Keratinocyte (primary cell): ENCODE data around the gene SLC30A1. TPM values are rescaled to one million over a fixed set of nuclear protein-coding genes. Genes with fewer than 3 reads are reported as not detected.
"Not testable (repeated sequence)": the region's sequence is repeated elsewhere in the genome, so short reads cannot be mapped to it uniquely, and the experiment has no call there.

Experiments
- DNase-seq: peaks from one replicate; pipeline ENCODE4 v3.0.0-alpha.2; 2011; ENCODE audit warnings: low read depth, missing footprints, low spot score
- FAIRE-seq: peaks from 2 replicates; lab custom pipeline; 2011; peaks lifted over from hg19 to GRCh38; lab: Jason Lieb, UNC
- H2AFZ ChIP-seq: 2 replicates; pipeline ENCODE4 v1.6.0; 2012; ENCODE audit warnings: low read length, control low read depth, inconsistent platforms; ENCODE audit not compliant: control insufficient read depth
- H3K27ac ChIP-seq: 2 replicates; pipeline ENCODE4 v1.5.1; 2011; ENCODE audit warnings: low read length; ENCODE audit not compliant: control insufficient read depth, insufficient read depth
- H3K27me3 ChIP-seq: 3 replicates; pipeline ENCODE4 v1.6.0; 2011; ENCODE audit warnings: low read length; ENCODE audit not compliant: control insufficient read depth, insufficient read depth; ENCODE audit errors: extremely low read depth
- H3K36me3 ChIP-seq, 2 experiments: 2 replicates in 1 of 2; 3 replicates in 1 of 2; pipeline ENCODE4 v1.5.1; 2011; ENCODE audit warnings: low read length in 2 of 2, mild to moderate bottlenecking in 1 of 2; ENCODE audit not compliant: control insufficient read depth in 2 of 2, insufficient read depth in 2 of 2; ENCODE audit errors: extremely low read depth in 1 of 2
- H3K4me1 ChIP-seq: 3 replicates; pipeline ENCODE4 v1.5.1; 2011; ENCODE audit warnings: low read length; ENCODE audit not compliant: control insufficient read depth, insufficient read depth; ENCODE audit errors: extremely low read depth
- H3K4me2 ChIP-seq: 3 replicates; pipeline ENCODE4 v1.6.0; 2011; ENCODE audit warnings: low read depth, low read length; ENCODE audit not compliant: control insufficient read depth, insufficient read depth; ENCODE audit errors: extremely low read depth
- H3K4me3 ChIP-seq, 3 experiments: fragments of 200-600 bp in 1 of 3; sonication (generic) in 1 of 3; 2 replicates in 2 of 3; 3 replicates in 1 of 3; pipeline ENCODE4 v1.5.1; 2011 to 2016; ENCODE audit warnings: low read length in 3 of 3, mild to moderate bottlenecking in 3 of 3, control low read depth in 2 of 3, inconsistent platforms in 1 of 3, low read depth in 1 of 3, mixed read lengths in 1 of 3, mixed run types in 1 of 3, moderate library complexity in 1 of 3; ENCODE audit not compliant: control insufficient read depth in 2 of 3, insufficient read depth in 2 of 3; ENCODE audit errors: extremely low read depth in 1 of 3
- H3K79me2 ChIP-seq: 2 replicates; pipeline ENCODE4 v1.6.0; 2012; ENCODE audit warnings: low read length; ENCODE audit not compliant: control insufficient read depth, insufficient read depth
- H3K9ac ChIP-seq: 3 replicates; pipeline ENCODE4 v1.6.0; 2011; ENCODE audit warnings: low read length; ENCODE audit not compliant: control insufficient read depth, insufficient read depth; ENCODE audit errors: extremely low read depth
- H3K9me1 ChIP-seq: 3 replicates; pipeline ENCODE4 v1.6.0; 2011; ENCODE audit warnings: low read length; ENCODE audit not compliant: control insufficient read depth, insufficient read depth; ENCODE audit errors: extremely low read depth
- H3K9me3 ChIP-seq: 2 replicates; pipeline ENCODE4 v1.5.1; 2012; ENCODE audit warnings: low read depth, low read length; ENCODE audit not compliant: control insufficient read depth
- H4K20me1 ChIP-seq: 3 replicates; pipeline ENCODE4 v1.6.0; 2011; ENCODE audit warnings: low read length; ENCODE audit not compliant: control insufficient read depth, insufficient read depth; ENCODE audit errors: extremely low read depth
- EZH2 ChIP-seq: IDR thresholded peaks from one replicate; pipeline ENCODE4 v1.6.1; 2012; ENCODE audit warnings: inconsistent platforms, mild to moderate bottlenecking, low read length, moderate library complexity
- dilution Hi-C: fragments of 300-500 bp; cut with MboI; formaldehyde crosslinking; loops from one replicate; pipeline ENCODE4 v1.7.0; 2020; ENCODE audit warnings: low sequenced_read_pairs; ENCODE audit not compliant: extremely low pct_ligation_motif_present
- polyA plus RNA-seq, 5 experiments: library from polyadenylated mRNA; depleted of rRNA in 3 of 5; stranded (reverse) in 3 of 5; stranded (forward) in 1 of 5; unstranded in 1 of 5; fragments of >200 nt; gene quantifications; 1 replicate in 1 of 5; 2 replicates in 3 of 5; 3 replicates in 1 of 5; pipeline versions ENCODE4 v1.2.1 to v1.2.3, GENCODE V29; 2011 to 2012; ENCODE audit warnings: missing spikeins in 2 of 5, low read depth in 1 of 5, low replicate concordance in 1 of 5
- TF ChIP-seq, protein P1 (sequence below), 3 experiments: IDR thresholded peaks in 1 of 3; conservative IDR thresholded peaks in 1 of 3; optimal IDR thresholded peaks in 1 of 3; 2 replicates in 2 of 3; 3 replicates in 1 of 3; pipeline versions ENCODE3 to v1.5.1; 2011; ENCODE audit warnings: low read length in 3 of 3, mild to moderate bottlenecking in 3 of 3, moderate library complexity in 2 of 3, control low read depth in 1 of 3, inconsistent platforms in 1 of 3; ENCODE audit not compliant: insufficient read depth in 2 of 3; ENCODE audit errors: extremely low read depth in 1 of 3

The SLC30A1 gene
- polyA plus RNA-seq, 1 donor (not counting 4 experiments of a cell fraction or from before 2014, with no cell fraction given) = 17.2 TPM

DNA sequence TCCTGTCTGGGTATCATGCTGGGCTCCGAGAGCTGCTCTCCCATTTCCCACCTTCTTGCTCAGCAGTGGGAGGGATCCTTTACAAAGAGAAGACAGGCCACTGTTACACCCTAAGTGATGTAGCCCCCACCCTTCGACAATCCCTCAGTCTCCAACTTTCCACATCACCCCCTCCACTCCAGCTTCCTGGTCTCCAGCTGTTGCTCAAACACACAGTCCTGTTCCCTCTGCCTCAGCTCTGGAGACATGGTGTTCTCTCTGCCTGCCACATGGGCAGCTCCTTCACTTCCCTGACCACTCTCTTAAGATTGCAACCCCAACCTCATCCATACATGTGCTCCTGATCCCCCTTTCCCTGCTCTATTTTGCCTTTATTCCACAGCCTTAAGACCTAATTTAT is 37.7 kb downstream of the SLC30A1 start:
- Histone ChIP-seq H3K4me2 (no peak overlapping the region), H3K36me3 (no peaks in the 10 kb centered on the region), H3K27ac (no peak overlapping the region), H4K20me1 (no peaks in the 10 kb centered on the region), H3K4me1 (no peaks in the 10 kb centered on the region), H3K4me3 (no peak overlapping the region), H3K9ac (no peak overlapping the region), H3K9me1 (no peaks in the 10 kb centered on the region), H3K79me2 (no peaks in the 10 kb centered on the region), H2AFZ (no peak overlapping the region), H3K27me3 (peaks cover 7% of the 10 kb centered on the region), H3K9me3 (peaks cover 4% of the 10 kb centered on the region)
- dilution Hi-C loops = no loop called here
- FAIRE-seq = no peak
- TF ChIP-seq EZH2 = no peak
- TF ChIP-seq, protein P1, sequence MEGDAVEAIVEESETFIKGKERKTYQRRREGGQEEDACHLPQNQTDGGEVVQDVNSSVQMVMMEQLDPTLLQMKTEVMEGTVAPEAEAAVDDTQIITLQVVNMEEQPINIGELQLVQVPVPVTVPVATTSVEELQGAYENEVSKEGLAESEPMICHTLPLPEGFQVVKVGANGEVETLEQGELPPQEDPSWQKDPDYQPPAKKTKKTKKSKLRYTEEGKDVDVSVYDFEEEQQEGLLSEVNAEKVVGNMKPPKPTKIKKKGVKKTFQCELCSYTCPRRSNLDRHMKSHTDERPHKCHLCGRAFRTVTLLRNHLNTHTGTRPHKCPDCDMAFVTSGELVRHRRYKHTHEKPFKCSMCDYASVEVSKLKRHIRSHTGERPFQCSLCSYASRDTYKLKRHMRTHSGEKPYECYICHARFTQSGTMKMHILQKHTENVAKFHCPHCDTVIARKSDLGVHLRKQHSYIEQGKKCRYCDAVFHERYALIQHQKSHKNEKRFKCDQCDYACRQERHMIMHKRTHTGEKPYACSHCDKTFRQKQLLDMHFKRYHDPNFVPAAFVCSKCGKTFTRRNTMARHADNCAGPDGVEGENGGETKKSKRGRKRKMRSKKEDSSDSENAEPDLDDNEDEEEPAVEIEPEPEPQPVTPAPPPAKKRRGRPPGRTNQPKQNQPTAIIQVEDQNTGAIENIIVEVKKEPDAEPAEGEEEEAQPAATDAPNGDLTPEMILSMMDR (optimal IDR thresholded peaks at IDR 0.05 in 1 of 3, IDR thresholded peaks at IDR 0.05 in 1 of 3, conservative IDR thresholded peaks at IDR 0.05 in 1 of 3; ENCODE audit: extremely low read depth in 1 of 3, insufficient read depth in 2 of 3, low read length in 3 of 3) = no peak
- no peak for DNase-seq

DNA sequence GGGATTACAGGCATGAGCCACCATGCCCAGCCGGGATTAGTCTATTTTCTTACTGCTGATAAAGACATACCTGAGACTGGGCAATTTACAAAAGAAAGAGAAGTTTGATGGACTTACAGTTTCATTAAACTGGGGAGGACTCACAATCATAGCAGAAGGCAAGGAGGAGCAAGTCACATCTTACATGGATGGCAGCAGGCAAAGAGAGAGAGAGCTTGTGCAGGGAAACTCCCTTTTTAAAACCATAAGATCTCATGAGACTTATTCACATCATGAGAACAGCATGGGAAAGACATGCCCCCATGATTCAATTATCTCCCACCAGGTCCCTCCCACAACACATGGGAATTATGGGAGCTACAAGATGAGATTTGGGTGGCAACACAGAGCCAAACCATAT is 38.1 kb downstream of the SLC30A1 start:
- H3K27me3 ChIP-seq, H3K4me2 ChIP-seq, H3K4me3 ChIP-seq, H3K4me1 ChIP-seq, H3K79me2 ChIP-seq, DNase-seq, dilution Hi-C loops, H3K9me3 ChIP-seq, H4K20me1 ChIP-seq, H2AFZ ChIP-seq, H3K36me3 ChIP-seq, H3K27ac ChIP-seq, H3K9ac ChIP-seq, FAIRE-seq, H3K9me1 ChIP-seq: not testable (repeated sequence)

DNA sequence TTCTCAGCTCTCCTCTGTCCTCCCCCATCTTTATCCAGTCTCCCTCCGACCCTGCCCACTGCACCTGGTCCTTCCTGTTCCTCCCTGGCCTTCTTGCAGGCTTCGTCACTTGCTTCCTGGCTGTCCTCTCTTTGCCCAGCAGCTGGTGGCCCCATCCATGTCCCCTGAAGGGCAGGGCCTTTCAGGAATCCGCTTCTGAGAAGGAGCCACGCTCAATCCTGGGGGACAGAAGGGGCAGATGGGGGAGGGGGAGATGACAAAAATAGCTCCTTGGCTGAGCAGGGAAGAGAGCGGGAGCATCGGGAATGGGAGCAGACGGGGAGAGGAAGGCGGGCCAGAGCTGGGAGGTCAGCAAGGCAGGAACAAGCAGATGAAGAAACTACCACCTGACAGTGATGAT is 40.7 kb downstream of the SLC30A1 start:
- Histone ChIP-seq H3K27me3 (peaks cover 3% of the 10 kb centered on the region), H3K9me3 (peaks cover 4% of the 10 kb centered on the region)
- TF ChIP-seq, protein P1 (optimal IDR thresholded peaks at IDR 0.05 in 1 of 3, IDR thresholded peaks at IDR 0.05 in 1 of 3, conservative IDR thresholded peaks at IDR 0.05 in 1 of 3; ENCODE audit: extremely low read depth in 1 of 3, insufficient read depth in 2 of 3, low read length in 3 of 3) = no peak
- TF ChIP-seq EZH2 = no peak

More for the DNA sequence above, 40.7 kb downstream of the SLC30A1 start:
- H3K4me3 ChIP-seq = no peak overlapping the region
- no peaks in the 10 kb centered on the region for H4K20me1 ChIP-seq
- no peak overlapping the region for H3K4me2 ChIP-seq
- no peak for DNase-seq
- H3K9me1 ChIP-seq = no peaks in the 10 kb centered on the region
- H3K36me3 ChIP-seq = no peaks in the 10 kb centered on the region
- no peak overlapping the region for H3K9ac ChIP-seq
- H3K4me1 ChIP-seq = no peaks in the 10 kb centered on the region
- no peak for FAIRE-seq
- no peak overlapping the region for H3K27ac ChIP-seq
- dilution Hi-C loops = no loop called here
- H3K79me2 ChIP-seq = no peaks in the 10 kb centered on the region
- no peak overlapping the region for H2AFZ ChIP-seq
